GM19238 (cell line): Measurements from ENCODE around the gene RGS7BP.

Source experiments
- DNase-seq: peaks from one replicate; pipeline ENCODE4 v3.0.0; 2011; ENCODE audit warnings: low spot score; ENCODE audit not compliant: insufficient read length

The RGS7BP gene

DNA sequence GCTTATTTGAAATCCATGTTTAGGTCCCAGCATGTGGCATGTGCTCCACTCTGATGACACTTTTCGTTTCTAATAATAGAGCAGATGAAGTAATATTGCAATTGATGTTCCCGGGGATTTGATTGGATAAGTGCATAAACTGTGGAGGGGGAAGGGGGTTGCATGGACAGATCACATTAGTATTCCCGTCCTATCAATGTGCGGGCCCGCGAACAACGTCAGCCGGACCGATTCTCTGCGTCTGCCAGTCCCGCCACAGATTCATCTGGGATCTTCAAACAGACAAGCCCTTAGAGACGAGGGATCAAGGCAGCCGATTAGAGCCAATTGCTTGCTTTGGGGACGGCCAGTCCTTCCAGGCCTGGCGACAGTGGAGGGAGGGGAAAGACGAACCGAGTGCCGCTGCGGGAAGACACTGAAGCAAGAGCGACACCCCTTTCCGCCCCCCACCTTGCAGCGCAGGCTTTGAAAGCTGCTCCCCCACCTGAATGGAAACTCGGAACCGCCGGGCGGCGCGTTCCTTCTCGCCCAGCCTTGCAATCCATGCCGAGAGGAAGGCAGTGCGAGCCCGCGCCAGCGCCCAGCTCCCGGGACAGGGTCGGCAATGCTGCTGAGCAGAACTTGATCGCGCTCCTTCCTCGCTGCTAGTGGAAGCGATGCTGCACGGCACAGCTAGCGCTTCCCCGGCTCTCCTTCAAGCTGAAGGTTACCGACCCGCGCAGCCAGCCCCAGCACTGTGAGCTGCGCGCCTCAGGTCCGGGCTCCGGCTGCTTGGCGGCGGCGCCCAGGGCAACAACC is at the start of gene RGS7BP:
TSS of gene RGS7BP (plus strand) at position 247 of the 798 bp plus-strand sequence. CDS start 610 bp downstream, outside the sequence.
- DNase-seq, result no peak

DNA sequence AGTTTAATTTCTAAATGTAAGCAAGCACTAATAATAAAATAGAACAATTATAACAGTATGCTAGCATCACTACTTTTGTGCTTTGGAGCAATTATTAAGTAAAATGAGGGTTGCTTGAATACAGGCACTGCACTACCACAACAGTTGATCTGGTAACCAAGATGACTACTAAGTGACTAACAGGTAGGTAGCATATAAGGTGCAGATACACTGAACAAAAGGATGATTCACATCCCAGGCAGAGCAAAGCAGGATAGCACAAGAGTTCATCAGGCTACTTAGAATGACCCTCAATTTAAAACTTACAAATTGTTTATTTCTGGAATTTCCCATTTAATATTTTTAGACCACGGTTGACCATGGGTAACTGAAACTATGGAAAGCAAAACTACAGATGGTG is 48.0 kb upstream of the RGS7BP start:
- no peak for DNase-seq

DNA sequence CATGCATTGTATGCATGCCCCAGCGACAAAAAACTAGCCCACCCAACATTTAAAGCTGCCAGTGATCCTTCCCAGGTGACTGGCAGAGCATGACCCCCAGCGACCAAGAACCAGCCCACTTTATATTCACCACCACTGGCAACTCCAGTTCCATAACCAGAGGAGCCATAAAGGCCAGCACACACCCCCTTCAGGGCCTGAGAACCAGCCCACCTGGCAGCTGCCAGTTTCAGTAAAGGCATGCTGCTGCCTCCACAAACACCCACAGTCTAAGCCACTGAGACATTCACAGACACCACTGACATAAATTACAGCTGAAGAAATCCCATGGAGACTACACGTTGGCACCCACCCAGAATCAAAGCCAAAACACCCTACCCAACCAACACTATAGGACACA is 46.9 kb upstream of the RGS7BP start:
- no peak for DNase-seq

DNA sequence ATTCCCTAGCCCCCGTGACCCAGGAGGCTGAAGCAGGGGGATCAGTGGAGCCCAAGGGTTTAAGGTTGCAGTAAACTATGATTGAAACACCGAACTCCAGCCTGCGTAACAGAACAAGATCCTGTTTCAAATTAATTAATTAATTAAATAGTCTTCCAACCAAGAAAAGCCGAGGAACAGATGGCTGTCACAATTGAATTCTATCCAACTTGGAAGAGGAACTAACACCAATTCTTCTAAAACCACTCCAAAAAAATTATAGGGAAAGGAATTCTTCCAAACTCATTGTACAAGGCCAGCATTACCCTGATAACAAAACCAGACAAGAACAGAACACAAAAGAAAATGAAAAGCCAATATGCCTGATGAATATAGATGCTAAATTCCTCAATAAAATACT is 43.4 kb upstream of the RGS7BP start:
- no peak for DNase-seq

DNA sequence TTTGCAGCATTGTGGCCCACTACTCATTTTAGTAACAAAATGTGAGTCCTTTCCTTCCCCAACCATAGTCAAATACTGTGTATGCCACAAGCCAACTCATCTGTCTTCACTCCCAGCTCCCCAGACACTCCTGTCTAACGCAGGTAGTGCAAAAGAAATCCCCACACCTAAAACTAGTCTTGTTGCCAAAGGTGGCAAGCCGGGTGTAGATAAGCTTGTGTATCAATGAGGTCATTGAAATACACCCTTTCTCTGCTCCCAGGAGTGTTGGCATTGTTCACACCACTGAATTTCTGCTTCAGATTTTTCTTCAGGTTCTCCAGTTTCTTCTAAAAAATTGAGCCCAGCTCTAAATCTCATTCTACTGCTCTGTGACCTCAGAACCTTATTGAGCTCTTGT is 19.7 kb upstream of the RGS7BP start:
- DNase-seq, result no peak

DNA sequence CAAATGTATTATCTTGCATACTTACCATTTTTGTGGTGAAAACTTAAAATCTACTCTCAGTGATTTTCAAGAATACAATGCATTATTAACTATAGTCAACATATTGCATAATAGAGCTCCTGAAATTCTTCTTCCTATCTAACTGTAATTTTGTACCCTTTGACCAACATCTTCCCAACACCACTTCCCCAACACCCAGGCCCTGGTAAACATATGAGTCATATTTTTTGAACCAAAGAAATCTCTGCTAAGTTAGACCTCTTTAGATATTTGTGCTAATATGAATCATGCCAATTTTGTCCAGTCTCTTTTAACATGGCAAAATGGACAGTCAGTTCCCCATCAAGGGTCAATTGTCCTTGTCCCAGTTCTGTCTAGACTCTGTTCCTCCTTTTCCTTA is 18.5 kb upstream of the RGS7BP start:
- DNase-seq, result no peak

DNA sequence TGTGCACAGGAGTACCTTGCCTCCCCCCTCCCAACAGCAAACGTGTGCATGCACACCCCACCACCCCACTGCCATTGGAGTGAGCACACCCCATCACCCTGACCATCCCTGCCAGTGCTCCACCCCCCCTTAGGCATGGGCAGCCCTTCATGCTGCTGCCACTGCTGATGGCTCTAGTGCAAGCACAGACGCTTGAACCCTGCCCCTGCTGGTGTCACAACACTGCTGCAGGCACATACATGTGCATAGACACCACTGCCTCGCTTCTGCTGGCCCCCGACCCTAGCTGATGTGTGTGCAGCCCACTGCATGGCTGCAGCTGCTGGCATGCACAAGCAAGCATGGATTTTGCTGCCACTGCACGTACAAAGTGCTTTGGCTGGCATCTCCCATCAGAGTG is 16.0 kb upstream of the RGS7BP start:
- DNase-seq, result no peak

DNA sequence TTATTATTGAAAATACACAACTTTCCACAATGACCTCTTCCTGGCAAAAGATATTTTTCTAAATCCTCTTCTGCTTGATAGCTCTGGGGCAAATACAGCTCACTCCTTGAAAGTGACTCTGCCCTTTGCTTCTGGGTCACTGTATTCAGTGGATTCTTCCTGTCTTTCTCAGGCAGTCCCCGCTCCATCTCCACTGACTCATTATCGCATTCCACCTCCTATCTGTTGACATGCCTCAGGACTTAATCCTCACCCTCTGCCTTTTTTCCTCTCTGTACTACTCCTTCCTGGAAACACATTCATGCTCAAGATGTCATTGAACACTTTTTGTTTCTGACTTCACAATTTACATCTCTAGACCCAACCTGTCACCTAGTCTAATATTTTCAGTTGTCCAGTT is 8.4 kb upstream of the RGS7BP start:
- DNase-seq, result no peak

DNA sequence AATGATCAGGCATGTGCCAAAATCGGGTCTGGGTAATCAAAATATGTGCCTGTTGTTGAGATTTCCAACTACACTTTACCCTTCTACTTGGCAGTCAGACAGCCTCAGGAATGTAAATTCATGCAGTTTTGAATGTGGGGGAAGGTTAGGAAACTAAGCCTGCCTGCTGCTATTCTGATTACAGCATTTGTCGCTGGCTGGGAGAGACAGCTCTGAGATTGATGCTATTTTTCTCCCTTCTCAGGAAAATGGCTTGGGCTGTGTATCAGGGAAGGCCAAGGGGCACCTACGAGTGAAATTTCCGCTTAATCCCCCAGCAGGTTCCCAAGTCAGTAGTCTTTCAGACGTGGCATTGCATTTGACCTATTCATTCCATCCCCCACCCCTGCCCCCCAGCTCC is 3.6 kb upstream of the RGS7BP start:
- DNase-seq, result no peak

DNA sequence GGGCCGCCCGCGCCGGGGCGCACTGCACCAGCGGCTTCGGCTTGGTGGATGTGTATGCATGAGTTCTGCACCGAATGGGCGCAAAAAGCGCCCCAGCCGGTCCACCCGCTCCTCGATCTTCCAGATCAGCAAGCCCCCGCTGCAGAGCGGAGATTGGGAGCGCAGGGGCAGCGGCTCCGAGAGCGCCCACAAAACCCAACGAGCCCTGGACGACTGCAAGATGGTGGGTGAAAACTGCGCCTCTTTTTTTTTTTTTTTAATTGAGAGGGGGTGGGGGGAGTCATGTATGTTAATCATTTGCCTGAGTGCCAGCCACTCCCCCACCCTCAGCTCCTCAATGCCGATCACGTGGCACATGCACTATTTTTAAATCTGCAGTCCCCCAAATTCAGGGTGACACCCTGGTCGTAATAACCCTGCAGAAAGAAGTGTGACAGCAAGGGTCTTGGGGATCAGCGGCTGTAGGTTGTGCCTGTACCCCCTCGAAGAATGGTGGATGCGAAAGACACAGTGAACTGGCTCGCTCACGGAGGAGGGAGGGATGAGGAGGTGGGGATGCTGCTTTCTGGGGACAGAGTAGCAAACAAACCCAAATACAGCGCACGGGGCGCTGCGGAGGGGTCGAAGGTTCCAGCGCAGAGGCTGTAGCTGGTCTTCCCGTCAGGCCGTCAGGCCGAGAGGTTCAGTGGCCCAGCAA is 900 bp downstream of the RGS7BP start:
- no peak for DNase-seq

DNA sequence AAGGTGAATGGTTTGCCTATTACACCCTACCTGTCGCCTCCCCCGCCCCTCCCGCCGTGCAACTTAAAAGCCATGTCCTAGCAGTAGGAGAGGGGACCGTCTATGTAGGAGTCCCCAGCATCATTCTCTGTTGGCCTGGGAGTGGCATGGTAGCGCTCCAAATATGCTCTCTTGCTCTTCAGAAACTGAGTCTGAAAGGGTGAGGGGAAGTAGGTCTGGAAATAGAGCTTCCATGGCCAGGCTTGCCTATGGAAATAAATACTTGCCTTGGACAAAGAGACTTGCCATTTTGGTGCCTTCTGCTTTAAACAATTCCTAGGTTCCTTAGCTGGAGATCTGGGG is 1.4 kb downstream of the RGS7BP start:
- DNase-seq, result no peak

DNA sequence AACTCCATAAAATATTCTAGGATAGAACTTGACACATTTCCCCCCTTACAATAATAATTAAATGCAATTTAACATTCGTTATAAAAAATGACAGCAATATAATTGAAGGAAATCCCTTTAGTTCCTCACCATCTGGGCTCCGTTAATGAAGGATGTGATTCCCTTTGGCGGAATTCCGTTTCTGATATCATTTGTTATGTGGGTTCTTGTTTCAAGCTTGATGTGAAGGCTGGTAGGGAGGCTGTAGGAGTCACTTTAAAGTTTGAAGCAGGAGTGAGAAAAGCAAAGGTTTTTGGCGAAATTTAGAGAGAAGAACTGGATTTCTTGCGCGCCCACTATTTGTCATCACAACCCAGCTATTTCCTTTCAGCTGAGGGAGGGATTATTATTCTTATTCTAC is 4.0 kb downstream of the RGS7BP start:
- DNase-seq, result no peak

DNA sequence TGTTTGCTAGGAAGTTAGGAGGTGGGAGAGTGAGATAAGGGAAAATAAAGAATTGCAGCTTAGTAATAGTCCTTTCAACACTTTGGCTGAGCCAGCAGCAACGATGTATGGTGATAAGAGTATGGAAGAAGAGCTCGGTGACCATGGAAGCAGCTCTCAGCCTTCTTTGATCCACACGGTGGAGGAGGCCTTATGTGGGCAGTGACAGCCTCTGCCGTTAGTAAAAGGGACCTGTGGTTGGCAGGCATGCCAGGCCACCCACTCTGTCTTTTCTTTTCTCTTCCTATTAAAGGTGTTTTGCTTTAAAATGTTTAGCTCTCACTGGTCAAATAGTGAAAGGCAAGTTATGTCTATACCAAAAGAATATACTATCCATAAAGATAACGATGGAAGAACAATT is 7.7 kb downstream of the RGS7BP start:
- no peak for DNase-seq

DNA sequence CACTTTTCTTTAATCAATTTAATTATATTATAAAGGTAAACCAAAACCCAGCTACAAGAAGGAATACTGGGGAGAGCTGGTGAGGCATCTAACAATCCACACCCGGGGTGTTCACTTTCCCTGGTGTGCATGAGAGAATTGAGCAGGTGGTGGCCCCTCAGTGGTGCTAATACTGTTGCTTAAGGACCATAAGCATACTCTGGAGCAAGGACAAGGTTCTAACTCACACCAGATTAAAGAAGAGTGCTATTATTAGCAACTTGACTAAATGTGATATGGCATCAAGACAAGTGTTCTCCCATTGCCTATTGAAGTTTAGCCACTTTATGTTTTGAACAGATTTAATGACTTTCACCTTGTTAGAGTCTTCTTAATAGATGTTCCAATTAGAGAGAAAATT is 8.8 kb downstream of the RGS7BP start:
- DNase-seq, result no peak

DNA sequence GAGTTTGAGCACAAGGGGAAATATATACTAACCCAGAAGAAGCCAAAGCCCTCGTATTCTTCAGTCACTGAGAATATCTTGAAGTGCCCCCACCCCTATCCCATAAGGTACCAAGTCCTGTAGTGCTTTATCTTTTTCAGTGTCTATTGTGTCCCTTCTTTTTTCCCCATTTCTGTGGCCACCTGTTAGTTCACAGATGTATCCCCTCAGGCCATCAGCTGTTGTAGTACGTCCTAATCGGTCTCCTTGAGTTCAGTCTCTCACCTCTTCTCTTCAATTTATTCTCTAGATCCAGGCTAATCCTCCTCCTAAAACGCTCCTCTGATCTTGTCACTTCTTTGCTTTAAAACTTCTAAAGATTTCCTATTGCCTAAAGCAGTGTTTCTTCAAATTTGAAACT is 10.4 kb downstream of the RGS7BP start:
- no peak for DNase-seq

DNA sequence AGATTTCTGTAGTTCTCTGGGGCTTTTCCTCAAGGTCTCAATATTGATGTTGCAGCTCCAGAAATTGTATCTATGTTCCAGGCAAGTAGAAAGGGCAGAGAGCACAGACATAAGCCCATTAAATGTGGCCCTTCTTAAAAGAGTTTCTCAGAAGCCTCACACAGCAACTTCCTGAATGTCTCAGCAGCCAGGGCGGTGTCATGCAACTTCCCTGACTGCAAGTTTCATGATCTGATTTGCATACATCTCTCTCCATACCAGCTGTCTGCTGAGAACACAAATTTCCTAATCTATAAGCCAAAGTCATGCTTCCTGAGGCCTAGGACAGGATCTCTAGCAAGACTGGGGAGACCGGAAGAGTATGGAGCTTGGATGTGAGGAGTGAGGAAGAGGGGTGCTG is 13.0 kb downstream of the RGS7BP start:
- no peak for DNase-seq

DNA sequence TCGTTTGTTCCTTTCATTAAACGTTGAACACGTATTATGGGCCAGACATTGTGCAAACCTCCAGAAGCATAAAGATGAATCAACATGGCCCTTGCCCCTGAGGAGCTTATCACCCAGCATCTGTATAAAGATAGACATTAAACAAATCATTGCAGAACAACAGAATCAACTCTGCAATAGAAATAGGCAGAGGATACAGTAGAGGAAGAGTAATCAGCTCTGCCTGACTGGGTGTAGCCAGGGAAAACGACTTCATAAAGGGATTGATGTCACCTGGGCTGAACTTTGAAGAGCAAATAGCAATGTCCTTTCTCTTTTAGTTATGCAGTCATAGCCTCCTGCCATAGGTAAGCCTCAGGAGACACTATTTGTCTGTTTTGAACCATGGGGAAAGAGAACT is 13.4 kb downstream of the RGS7BP start:
- no peak for DNase-seq

DNA sequence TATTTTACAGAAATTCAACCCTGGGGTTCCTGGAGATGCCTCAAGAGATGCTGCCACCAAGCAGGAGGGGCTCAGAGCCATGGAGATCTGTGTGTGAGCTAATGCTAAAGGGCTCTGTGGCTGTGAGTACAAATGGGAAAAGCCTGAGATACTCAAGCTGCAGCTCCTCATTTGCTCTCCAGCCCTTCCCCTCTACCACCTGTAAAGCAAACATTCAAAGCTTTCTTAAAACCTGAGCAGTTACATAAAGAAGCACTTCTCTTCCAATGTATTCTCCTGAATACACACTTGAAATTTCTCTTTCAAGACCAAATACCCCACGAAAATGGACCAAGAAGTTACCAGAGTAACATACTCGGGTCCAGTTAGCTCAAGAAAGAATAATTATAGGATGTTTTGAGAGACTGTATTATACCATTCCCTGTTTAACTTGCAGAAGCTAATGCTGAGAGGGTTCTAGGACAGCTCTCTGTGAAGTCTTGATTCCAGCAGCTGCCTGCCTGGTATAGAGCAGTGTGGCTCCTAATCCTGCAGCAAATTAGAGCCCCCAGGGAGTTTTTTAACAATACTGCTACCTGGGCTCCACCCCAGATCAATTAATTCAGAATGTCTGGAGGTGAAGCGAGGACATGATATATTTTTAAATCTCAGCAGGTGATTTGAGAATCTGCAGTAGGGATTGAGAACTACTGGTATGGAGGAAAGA is 21.1 kb downstream of the RGS7BP start:
- no peak for DNase-seq

DNA sequence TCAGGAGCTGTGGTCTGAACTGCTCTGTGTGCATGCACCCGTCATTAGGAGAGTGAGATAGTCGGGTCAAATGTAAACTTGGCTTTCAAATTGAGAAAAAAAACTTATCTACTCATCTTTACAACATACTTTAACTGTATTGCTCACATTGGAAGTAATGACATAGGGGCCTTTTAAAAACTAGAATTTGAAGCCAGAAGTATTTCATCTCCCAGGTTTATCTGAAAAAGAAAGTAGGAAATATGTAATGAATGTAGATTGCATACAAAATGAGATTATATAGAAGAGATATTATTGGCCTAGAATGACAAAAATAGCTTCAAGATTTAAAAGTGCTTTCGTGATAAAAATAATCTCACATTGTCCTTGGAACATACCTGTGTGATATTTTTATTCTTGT is 24.3 kb downstream of the RGS7BP start:
- DNase-seq, result no peak

DNA sequence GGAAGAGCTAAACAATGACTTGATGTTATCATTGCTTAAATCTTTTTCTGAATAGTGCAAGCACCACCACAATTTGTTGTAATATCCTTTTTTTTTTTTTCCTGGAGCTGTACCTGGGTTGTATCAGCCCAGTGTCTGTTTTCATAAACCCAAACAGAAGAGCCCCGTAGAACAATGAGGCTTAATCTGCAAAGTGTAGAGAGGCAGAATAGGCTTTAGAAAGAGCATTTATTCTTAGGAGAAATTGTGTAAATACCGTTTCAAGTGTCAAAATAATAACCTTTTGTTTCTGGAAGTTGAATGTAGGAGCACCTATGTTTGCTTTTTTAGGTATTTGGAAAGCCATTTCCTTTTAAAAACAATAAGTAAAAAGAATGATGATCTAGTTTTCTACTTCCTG is 26.4 kb downstream of the RGS7BP start:
- DNase-seq, result no peak

DNA sequence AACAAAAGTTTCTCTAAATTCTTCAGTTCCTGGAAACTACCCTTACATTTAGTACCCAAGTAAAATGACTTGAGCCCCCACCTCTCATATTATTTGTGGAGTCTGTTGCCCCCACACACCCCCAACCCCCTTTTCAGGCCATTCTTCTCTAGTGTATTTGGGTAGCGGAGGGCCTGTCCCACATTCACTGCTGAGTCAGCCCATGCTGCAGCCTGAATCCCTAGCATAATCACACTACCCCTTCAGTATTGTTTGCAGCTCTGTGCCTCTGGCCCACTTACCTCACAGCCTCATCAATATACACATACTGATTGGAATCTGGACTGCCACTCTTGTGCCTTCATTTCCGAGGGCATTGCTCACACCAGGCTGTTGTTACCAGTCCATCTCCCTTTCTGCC is 26.8 kb downstream of the RGS7BP start:
- no peak for DNase-seq

DNA sequence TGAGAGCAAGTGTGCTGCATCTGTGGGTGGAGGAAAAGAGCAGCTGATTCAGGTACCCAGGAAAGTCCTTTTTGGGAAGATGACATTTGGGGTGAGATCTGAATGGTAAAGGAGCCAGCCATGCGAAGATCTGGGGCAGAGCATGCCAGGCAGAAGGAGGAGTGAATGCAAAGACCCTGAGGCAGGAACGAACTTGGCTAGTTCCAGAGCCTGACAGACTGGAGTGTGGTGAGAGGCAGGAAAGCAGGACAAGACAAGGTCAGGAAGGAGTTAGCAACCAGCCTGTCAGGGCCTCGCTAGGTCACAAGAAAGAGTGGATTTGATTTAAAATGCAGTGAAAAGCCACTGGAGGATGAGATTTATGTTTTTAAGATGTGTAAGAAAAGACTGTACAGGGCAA is 28.2 kb downstream of the RGS7BP start:
- no peak for DNase-seq

DNA sequence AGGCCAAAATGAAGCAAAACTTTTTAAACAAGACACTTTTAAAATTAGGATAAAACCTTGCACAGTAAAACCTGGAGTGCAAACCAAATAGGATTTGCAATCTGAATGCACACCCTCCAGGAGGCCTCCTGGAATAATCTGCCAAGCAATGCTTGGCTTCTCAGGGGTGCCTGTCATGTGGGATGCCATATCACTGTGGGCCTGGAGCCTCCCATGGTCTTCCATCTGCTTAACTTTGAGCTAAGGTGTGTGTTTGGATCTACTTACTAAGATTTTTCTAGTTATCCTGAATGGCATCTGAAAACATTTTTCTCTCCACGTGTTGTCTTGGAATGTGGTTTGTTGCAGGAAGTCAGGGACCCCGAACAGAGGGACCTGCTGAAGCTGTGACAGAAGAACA is 52.1 kb downstream of the RGS7BP start:
- DNase-seq, result no peak
